Measurements from ENCODE around the gene TMEM150C. TPM values are rescaled to one million over a fixed set of nuclear protein-coding genes. Genes with fewer than 3 reads are reported as not detected.

The TMEM150C gene
- polyA plus RNA-seq, 2 of the 4 experiments (the other 2 are of a cell fraction) = 1.5 to 2.1 TPM

GRCh38 chr4:82496349-82496748, 65.4 kb downstream of the TMEM150C start:
- Histone ChIP-seq H3K4me2 (no peak overlapping the region), H3K4me1 (no peaks in the 10 kb centered on the region), H3K4me3 (no peak overlapping the region), H3K9me3 (no peaks in the 10 kb centered on the region), H3K27ac (no peak overlapping the region)
- 77% methylated on average over 2 of the region's 2 CpGs for WGBS (ENCODE audit: missing lambda C conversion rate)
- TF ChIP-seq, protein P1, sequence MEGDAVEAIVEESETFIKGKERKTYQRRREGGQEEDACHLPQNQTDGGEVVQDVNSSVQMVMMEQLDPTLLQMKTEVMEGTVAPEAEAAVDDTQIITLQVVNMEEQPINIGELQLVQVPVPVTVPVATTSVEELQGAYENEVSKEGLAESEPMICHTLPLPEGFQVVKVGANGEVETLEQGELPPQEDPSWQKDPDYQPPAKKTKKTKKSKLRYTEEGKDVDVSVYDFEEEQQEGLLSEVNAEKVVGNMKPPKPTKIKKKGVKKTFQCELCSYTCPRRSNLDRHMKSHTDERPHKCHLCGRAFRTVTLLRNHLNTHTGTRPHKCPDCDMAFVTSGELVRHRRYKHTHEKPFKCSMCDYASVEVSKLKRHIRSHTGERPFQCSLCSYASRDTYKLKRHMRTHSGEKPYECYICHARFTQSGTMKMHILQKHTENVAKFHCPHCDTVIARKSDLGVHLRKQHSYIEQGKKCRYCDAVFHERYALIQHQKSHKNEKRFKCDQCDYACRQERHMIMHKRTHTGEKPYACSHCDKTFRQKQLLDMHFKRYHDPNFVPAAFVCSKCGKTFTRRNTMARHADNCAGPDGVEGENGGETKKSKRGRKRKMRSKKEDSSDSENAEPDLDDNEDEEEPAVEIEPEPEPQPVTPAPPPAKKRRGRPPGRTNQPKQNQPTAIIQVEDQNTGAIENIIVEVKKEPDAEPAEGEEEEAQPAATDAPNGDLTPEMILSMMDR (IDR thresholded peaks at IDR 0.05) = no peak
- no peak for TF ChIP-seq EHF (CRISPR knock-in tag; IDR thresholded peaks at IDR 0.05)
- TF ChIP-seq HOXA7 (CRISPR knock-in tag; IDR thresholded peaks at IDR 0.05) = no peak
- no peak for TF ChIP-seq RNF2 (IDR thresholded peaks at IDR 0.05; ENCODE audit: borderline replicate concordance, low read depth)
- no peak for TF ChIP-seq MAZ (IDR thresholded peaks at IDR 0.05; ENCODE audit: borderline replicate concordance, low read depth, low read length)
- no peak for TF ChIP-seq KDM5A (IDR thresholded peaks at IDR 0.05)
- no peak for TF ChIP-seq FOSB (CRISPR knock-in tag; IDR thresholded peaks at IDR 0.05)
- no peak for TF ChIP-seq RFX5 (IDR thresholded peaks at IDR 0.05)
- TF ChIP-seq HES2 (IDR thresholded peaks at IDR 0.05) = no peak
- TF ChIP-seq HOXB5 (CRISPR knock-in tag; IDR thresholded peaks at IDR 0.05) = no peak
- no peak for DNase-seq (ENCODE audit: low read depth in 1 of 2, low spot score in 1 of 2)
- CTCF ChIA-PET = interaction anchor here (1.1 kb wide), 1 partner anchor 11 kb away, joined by 4 read pairs; no protein-coding TSS in a partner anchor
- POLR2A ChIA-PET = no interaction called here
- no peak for ATAC-seq
- no peak for FAIRE-seq

- 88% methylated on average over 4 of the region's 4 CpGs for WGBS (ENCODE audit: missing lambda C conversion rate)
- POLR2A ChIA-PET = no interaction called here
Measured at GRCh38 chr4:82495666-82496065, 66.1 kb downstream of the TMEM150C start.

More at GRCh38 chr4:82495666-82496065, 66.1 kb downstream of the TMEM150C start:
- DNase-seq (ENCODE audit: low read depth in 1 of 2, low spot score in 1 of 2) (no peak), FAIRE-seq (no peak), ATAC-seq (no peak)
- no peak overlapping the region for H3K4me3 ChIP-seq
- H3K27ac ChIP-seq = no peak overlapping the region
- H3K4me2 ChIP-seq = no peak overlapping the region
- no peaks in the 10 kb centered on the region for H3K4me1 ChIP-seq
- CTCF ChIA-PET = interaction anchor here (1.1 kb wide), 1 partner anchor 10 kb away, joined by 4 read pairs; no protein-coding TSS in a partner anchor
- TF ChIP-seq HES2 (IDR thresholded peaks at IDR 0.05) (no peak), HOXB5 (CRISPR knock-in tag; IDR thresholded peaks at IDR 0.05) (no peak), KDM1A (IDR thresholded peaks at IDR 0.05; ENCODE audit: low read depth) (no peak), TFCP2L1 (CRISPR knock-in tag; IDR thresholded peaks at IDR 0.05) (no peak), CEBPB (IDR thresholded peaks at IDR 0.05) (no peak), BHLHE40 (IDR thresholded peaks at IDR 0.05; ENCODE audit: low read depth, low read length) (no peak), HDAC2 (IDR thresholded peaks at IDR 0.05) (no peak), EHMT2 (IDR thresholded peaks at IDR 0.05; ENCODE audit: low read depth) (no peak), MYC (IDR thresholded peaks at IDR 0.05; ENCODE audit: borderline replicate concordance, low read length) (no peak), PHF8 (IDR thresholded peaks at IDR 0.05; ENCODE audit: borderline replicate concordance, low read depth) (no peak), ESRRA (IDR thresholded peaks at IDR 0.05; ENCODE audit: borderline replicate concordance, low read length) (no peak), EHF (CRISPR knock-in tag; IDR thresholded peaks at IDR 0.05) (no peak), CBX2 (IDR thresholded peaks at IDR 0.05; ENCODE audit: borderline replicate concordance, low read depth) (no peak), MAFK (IDR thresholded peaks at IDR 0.05; ENCODE audit: partially characterized antibody) (no peak), FOSB (CRISPR knock-in tag; IDR thresholded peaks at IDR 0.05) (no peak), GATA3 (IDR thresholded peaks at IDR 0.05; ENCODE audit: borderline replicate concordance) (no peak), REST (IDR thresholded peaks at IDR 0.05) (no peak), HEYL (CRISPR knock-in tag; IDR thresholded peaks at IDR 0.05) (no peak)
- no peaks in the 10 kb centered on the region for H3K9me3 ChIP-seq

Measured in A549 (cell line).